GM12872 (cell line): Measurements from ENCODE around the gene SMC6.

Experiments
- TF ChIP-seq, protein P1 (sequence below): IDR thresholded peaks from 3 replicates; pipeline ENCODE4 v1.5.1; 2011; ENCODE audit warnings: low read depth, mild to moderate bottlenecking, low read length, moderate library complexity; ENCODE audit not compliant: insufficient read depth

The SMC6 gene

DNA sequence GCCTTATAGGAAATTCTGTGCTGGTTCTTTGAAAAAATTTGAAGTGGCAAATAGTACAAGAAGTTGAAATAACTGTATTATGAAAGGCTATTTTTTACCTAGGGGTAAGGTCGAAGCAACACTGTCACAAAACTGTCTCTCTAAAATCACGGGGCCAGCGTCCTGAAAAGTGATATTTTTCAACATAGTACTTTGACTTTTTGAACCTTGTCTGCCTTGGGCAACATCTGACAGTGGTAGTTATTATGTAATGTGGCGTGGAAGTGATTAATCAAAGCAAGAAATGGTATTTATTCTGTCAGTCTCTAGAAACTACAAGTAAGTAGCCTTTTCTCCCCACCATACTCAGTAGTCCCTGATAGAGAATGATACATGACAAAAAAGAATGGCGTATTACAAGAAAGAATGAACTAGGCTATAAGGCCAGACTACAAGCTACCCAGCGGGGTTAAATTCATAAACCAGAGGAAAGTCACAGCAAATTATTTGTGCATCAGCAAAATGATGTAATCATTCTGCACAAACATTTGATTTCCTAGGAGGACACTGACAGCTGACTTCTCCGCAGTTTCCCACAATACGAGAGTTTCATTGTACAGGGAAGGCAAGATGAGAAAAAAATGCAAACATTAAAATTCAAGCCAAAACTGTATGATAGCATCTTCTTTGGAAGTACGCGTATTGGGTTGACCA, 10.2 kb upstream of the SMC6 start:
- TF ChIP-seq, protein P1, sequence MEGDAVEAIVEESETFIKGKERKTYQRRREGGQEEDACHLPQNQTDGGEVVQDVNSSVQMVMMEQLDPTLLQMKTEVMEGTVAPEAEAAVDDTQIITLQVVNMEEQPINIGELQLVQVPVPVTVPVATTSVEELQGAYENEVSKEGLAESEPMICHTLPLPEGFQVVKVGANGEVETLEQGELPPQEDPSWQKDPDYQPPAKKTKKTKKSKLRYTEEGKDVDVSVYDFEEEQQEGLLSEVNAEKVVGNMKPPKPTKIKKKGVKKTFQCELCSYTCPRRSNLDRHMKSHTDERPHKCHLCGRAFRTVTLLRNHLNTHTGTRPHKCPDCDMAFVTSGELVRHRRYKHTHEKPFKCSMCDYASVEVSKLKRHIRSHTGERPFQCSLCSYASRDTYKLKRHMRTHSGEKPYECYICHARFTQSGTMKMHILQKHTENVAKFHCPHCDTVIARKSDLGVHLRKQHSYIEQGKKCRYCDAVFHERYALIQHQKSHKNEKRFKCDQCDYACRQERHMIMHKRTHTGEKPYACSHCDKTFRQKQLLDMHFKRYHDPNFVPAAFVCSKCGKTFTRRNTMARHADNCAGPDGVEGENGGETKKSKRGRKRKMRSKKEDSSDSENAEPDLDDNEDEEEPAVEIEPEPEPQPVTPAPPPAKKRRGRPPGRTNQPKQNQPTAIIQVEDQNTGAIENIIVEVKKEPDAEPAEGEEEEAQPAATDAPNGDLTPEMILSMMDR, result no peak

DNA sequence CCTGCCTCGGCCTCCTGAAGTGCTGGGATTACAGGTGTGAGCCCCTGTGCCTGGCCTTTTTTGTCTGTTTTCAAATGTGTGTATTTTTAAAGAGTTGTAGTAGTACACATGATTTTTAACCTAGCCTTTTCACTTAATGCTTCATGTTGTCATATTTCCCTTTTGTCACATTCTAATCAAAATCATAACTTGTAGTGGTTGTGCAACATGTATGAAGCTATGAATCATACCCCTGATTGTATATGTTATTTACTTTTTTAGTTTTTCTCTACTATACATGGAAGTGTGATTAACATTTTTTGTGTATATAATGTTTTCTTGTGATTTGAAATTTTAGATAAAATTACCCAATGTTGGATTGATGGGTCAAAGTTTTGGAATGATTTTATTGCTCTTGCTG, 8.8 kb upstream of the SMC6 start:
- TF ChIP-seq, protein P1, result no peak

DNA sequence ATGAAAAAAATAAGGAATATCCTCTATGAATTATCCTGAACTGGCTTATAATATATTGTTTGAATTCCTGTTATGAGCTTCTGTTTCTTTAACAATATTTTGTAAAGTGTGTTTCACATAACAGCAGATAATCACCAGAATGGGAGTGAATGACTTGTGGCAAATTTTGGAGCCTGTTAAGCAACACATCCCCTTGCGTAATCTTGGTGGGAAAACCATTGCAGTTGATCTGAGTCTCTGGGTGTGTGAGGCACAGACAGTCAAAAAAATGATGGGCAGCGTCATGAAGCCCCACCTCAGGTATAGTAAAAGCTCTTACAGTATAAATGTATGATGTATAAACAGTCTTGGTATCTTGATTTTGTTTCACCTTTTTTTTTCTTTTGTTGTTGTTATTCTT, 6.2 kb upstream of the SMC6 start:
- TF ChIP-seq, protein P1, result no peak

DNA sequence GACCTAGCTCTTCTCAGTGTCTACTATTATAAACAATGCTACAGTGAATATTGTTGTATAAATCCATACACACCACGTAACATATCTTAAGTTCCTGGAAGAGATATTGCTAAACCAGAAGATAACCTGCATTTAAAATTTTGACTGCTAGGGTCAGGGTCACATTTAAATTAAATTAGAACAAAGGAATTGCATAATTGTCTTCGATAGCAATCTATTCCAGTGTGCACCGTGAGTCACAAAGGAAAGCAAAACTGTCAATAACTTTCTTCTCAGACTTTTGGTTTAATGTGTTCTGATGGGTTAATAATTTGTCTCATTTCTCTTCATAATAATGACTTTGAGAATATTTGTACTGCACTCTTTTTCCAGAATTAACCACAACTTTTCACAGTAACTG, 4.5 kb upstream of the SMC6 start:
- TF ChIP-seq, protein P1, result no peak

DNA sequence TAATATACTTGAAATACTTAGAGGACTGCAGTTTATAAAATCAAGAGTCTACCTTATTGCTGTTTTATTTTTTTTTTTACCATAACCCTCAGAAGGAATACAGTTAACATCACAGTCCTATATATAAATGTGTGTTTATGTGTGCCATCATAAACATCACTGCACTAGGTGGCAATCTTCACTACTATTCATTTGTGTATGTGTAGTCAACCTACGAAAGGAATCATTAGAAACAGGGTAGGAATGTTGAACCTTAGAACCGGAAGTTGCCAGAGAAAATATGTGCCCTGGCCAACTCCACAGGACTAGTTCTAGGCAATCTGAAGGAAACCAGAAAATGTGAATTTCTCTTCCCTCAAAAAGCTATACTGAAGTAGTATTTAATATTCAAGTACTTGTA, 3.7 kb upstream of the SMC6 start:
- TF ChIP-seq, protein P1, result no peak

DNA sequence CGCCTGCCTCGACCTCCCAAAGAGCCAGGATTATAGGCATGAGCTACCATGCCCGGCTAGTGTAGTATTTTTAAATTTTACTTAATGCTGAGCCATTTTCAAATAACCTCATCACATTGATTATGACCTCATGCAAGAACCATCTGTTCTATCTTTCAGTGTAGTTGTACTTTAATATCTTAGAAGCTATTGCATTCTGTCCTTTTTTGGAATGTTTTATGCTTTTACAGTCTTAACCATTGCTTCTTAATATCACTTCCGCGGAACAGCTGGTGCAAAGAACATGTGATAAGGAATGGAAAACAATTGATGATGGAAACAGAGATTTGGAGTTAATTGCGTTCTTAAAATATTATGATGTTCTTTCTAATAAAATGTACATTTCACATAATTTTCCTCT, 3.1 kb upstream of the SMC6 start:
- TF ChIP-seq, protein P1, result no peak

DNA sequence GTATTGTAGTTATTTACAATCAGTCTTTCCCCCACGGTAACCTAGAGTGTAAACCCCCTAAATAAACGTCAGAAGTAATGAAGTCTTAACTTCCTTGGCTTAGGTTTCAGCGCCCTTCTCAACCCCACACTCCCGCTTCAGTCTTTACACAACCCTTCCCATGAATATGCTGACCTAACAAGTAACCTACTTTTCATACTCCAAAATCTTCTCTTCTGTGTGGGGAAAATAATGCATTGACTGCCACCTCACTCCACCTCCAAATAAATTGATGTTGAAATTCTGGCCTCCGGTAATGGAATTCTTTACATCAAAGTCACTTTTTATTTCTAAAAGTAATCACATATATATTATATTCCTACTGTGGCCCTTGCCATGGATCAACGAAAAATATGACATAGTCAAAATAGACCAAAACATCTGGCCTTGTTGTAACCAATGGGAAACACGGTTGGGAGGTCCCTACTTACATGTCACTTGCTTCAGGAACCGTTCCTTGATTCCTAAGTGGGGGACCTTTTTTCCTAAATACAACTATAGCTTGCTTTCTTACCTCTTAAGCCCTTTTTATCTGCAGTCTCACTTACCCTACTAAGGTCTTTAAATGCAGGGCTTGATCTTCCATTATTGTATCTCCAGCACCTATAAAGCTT, 1.3 kb upstream of the SMC6 start:
- TF ChIP-seq, protein P1, result no peak
